Endothelial cell of umbilical vein (primary cell): ENCODE results near the gene TLE3. TPM values are rescaled to one million over a fixed set of nuclear protein-coding genes. Genes with fewer than 3 reads are reported as not detected.

ENCODE experiments used
- BruUV-seq: library from RNA; stranded (reverse); fragments of 400-500 nt; replicated peaks from 2 replicates; lab custom pipeline; 2021; lab: Mats Ljungman, UMichigan
- CTCF ChIA-PET: fragments of 300-600, 350-600 bp; sonication (Branson Sonifier 250); formaldehyde crosslinking; loops from one replicate; lab custom pipeline; 2021; ENCODE audit warnings: antibody characterized with exemption, inconsistent platforms; lab: Charles Lee
- POLR2A ChIA-PET: fragments of 300-600, 350-600 bp; sonication (Branson Sonifier 250); formaldehyde crosslinking; loops from one replicate; lab custom pipeline; 2021; ENCODE audit warnings: antibody characterized with exemption, inconsistent platforms; lab: Charles Lee
- DNase-seq: peaks from one replicate; pipeline ENCODE4 v3.0.0-alpha.2; 2011; ENCODE audit warnings: low read depth, low spot score
- FAIRE-seq: peaks from 2 replicates; lab custom pipeline; 2011; peaks lifted over from hg19 to GRCh38; lab: Jason Lieb, UNC
- H2AFZ ChIP-seq: 2 replicates; pipeline ENCODE4 v1.6.0; 2012; ENCODE audit warnings: low read depth, low read length, control low read depth, inconsistent platforms
- H3K27ac ChIP-seq: 2 replicates; pipeline ENCODE4 v1.5.1; 2011; ENCODE audit warnings: low read depth, mild to moderate bottlenecking, control low read depth, low read length, moderate library complexity; ENCODE audit not compliant: insufficient read depth
- H3K27me3 ChIP-seq, 2 experiments: 2 replicates each; pipeline versions ENCODE4 v1.6.0 to v1.6.1; 2011; ENCODE audit warnings: low read length in 2 of 2, mixed read lengths in 1 of 2; ENCODE audit not compliant: control insufficient read depth in 2 of 2, insufficient read depth in 2 of 2
- H3K36me3 ChIP-seq, 2 experiments: 2 replicates in 1 of 2; 3 replicates in 1 of 2; pipeline ENCODE4 v1.5.1; 2011; ENCODE audit warnings: low read length in 2 of 2, mild to moderate bottlenecking in 1 of 2, moderate library complexity in 1 of 2; ENCODE audit not compliant: control insufficient read depth in 2 of 2, insufficient read depth in 2 of 2; ENCODE audit errors: extremely low read depth in 1 of 2
- H3K4me1 ChIP-seq: 3 replicates; pipeline ENCODE4 v1.5.1; 2011; ENCODE audit warnings: mild to moderate bottlenecking, low read length; ENCODE audit not compliant: control insufficient read depth, insufficient read depth; ENCODE audit errors: extremely low read depth
- H3K4me2 ChIP-seq: 2 replicates; pipeline ENCODE4 v1.6.1; 2011; ENCODE audit warnings: low read length, control low read depth, mixed read lengths; ENCODE audit not compliant: insufficient read depth
- H3K4me3 ChIP-seq, 3 experiments: fragments of 200-600 bp in 1 of 3; sonication (generic), shearing (Covaris generic) in 1 of 3; replicated peaks in 1 of 3; 2 replicates each; pipeline ENCODE4 v1.5.1; 2011 to 2016; ENCODE audit warnings: control low read depth in 3 of 3, low read length in 3 of 3, mild to moderate bottlenecking in 2 of 3, inconsistent platforms in 1 of 3, low read depth in 1 of 3, moderate library complexity in 1 of 3; ENCODE audit not compliant: insufficient read depth in 1 of 3
- H3K79me2 ChIP-seq: 2 replicates; pipeline ENCODE4 v1.6.0; 2012; ENCODE audit warnings: low read length, inconsistent platforms; ENCODE audit not compliant: control insufficient read depth, insufficient read depth
- H3K9ac ChIP-seq: replicated peaks from 2 replicates; pipeline ENCODE3; 2011; ENCODE audit warnings: low read length, control low read depth; ENCODE audit not compliant: insufficient read depth; ENCODE audit errors: extremely low read depth
- H3K9me1 ChIP-seq: replicated peaks from 3 replicates; pipeline ENCODE4 v1.6.0; 2011; ENCODE audit warnings: mild to moderate bottlenecking, low read length; ENCODE audit not compliant: control insufficient read depth, insufficient read depth; ENCODE audit errors: extremely low read depth
- H3K9me3 ChIP-seq: replicated peaks from 2 replicates; pipeline ENCODE4 v1.5.1; 2012; ENCODE audit warnings: low read length, inconsistent platforms; ENCODE audit not compliant: control insufficient read depth, insufficient read depth
- H4K20me1 ChIP-seq: replicated peaks from 2 replicates; pipeline ENCODE3; 2011; ENCODE audit warnings: mild to moderate bottlenecking, low read length; ENCODE audit not compliant: control insufficient read depth, insufficient read depth; ENCODE audit errors: extremely low read depth
- EZH2 ChIP-seq: IDR thresholded peaks from 2 replicates; pipeline ENCODE4 v1.6.1; 2012; ENCODE audit warnings: borderline replicate concordance, low read depth, mild to moderate bottlenecking, moderate library complexity, low read length, inconsistent platforms; ENCODE audit not compliant: severe bottlenecking
- FOS ChIP-seq: IDR thresholded peaks from 2 replicates; pipeline ENCODE4 v1.6.1; 2011; ENCODE audit warnings: mild to moderate bottlenecking, low read length, moderate library complexity, borderline replicate concordance; ENCODE audit not compliant: insufficient read depth
- GATA2 ChIP-seq: IDR thresholded peaks from 2 replicates; pipeline ENCODE4 v1.7.0; 2011; ENCODE audit warnings: low read depth, mild to moderate bottlenecking, moderate library complexity, mixed read lengths, low read length; ENCODE audit not compliant: insufficient read length, insufficient read depth
- MYC ChIP-seq: IDR thresholded peaks from one replicate; pipeline ENCODE4 v1.6.1; 2011; ENCODE audit warnings: mild to moderate bottlenecking, low read depth, low read length
- POLR2A ChIP-seq: IDR thresholded peaks from 2 replicates; pipeline ENCODE4 v1.6.1; 2012; ENCODE audit warnings: low read depth, mild to moderate bottlenecking, control low read depth, low read length
- POLR2AphosphoS5 ChIP-seq: IDR thresholded peaks from 2 replicates; pipeline ENCODE4 v1.6.1; 2012; ENCODE audit warnings: low read depth, mild to moderate bottlenecking, control low read depth, low read length, moderate library complexity; ENCODE audit not compliant: insufficient read depth
- dilution Hi-C: fragments of 300-500 bp; cut with MboI; formaldehyde crosslinking; loops from one replicate; pipeline ENCODE4 v1.15.0; 2019; ENCODE audit warnings: low sequenced_read_pairs; ENCODE audit not compliant: extremely low pct_ligation_motif_present
- intact Hi-C: fragments of 100-400 bp; cut with micrococcal nuclease; formaldehyde crosslinking; loops from one replicate; pipeline ENCODE4 v1.10.0; 2022
- polyA plus RNA-seq, 4 experiments: library from polyadenylated mRNA; depleted of rRNA in 3 of 4; stranded (reverse) in 3 of 4; unstranded in 1 of 4; fragments of >200 nt; gene quantifications; 2 replicates each; pipeline versions ENCODE4 v1.2.1 to v1.2.3, GENCODE V29; 2011 to 2012; ENCODE audit warnings: missing spikeins in 1 of 4
- total RNA-seq: library from RNA; stranded (reverse); gene quantifications from 2 replicates; pipeline ENCODE4 v1.2.3, GENCODE V29; 2021
- TF ChIP-seq, protein P1 (sequence below), 2 donors: IDR thresholded peaks; 1 replicate in 1 of 2; 2 replicates in 1 of 2; pipeline ENCODE4 v1.5.1; 2011; ENCODE audit warnings: low read length in 2 of 2, mild to moderate bottlenecking in 2 of 2, moderate library complexity in 2 of 2, control low read depth in 1 of 2, inconsistent platforms in 1 of 2, low read depth in 1 of 2; ENCODE audit not compliant: insufficient read depth in 1 of 2; ENCODE audit errors: extremely low read depth in 1 of 2
- TF ChIP-seq, protein P2 (sequence below): IDR thresholded peaks from 2 replicates; pipeline ENCODE4 v1.6.1; 2011; ENCODE audit not compliant: insufficient read depth, insufficient read length

The TLE3 gene
- total and polyA plus RNA-seq, 2 donors (not counting 3 experiments of a cell fraction or from before 2014, with no cell fraction given), result 40.5 to 56.9 TPM

DNA sequence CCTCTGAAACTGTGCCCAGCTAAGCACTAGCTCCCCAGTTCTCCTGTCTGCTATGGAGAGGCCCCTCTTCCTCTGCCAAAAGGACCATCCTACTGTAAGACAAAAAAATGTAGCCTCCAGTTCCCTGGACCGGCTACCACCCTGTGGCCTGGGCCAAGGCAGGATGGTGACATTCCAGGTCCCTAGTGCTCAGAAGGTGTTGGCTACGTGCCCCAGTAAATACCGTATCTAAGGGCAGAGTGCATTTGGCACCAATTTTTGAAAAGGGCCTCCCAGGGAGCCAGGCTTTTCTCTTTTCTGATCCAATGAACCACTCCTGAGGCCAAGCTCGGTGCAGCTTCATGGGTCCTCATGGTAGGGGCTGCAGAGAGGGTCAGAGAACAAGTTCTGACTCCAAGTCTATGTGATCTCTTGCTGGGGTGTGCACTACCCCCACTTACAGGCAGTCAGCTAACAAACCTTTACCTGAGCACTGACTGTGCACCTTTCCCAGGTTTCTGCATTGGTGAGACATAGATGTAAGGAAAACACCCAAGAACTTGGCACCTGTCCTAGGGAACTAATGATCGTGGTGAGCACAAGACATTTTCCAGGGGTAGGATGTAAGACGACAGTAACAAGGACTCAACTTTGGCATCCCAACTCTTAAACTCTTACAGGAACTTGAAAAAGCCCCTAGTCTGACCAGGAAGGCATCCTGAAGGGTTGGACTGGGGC lies 32.6 kb downstream of the TLE3 start:
- peaks cover 9 to 59% of the 10 kb centered on the region in 2 experiments for H3K36me3 ChIP-seq
- TF ChIP-seq EZH2 (no peak), FOS (no peak), POLR2A (no peak), MYC (no peak), POLR2AphosphoS5 (no peak), GATA2 (no peak)
- TF ChIP-seq, protein P1, sequence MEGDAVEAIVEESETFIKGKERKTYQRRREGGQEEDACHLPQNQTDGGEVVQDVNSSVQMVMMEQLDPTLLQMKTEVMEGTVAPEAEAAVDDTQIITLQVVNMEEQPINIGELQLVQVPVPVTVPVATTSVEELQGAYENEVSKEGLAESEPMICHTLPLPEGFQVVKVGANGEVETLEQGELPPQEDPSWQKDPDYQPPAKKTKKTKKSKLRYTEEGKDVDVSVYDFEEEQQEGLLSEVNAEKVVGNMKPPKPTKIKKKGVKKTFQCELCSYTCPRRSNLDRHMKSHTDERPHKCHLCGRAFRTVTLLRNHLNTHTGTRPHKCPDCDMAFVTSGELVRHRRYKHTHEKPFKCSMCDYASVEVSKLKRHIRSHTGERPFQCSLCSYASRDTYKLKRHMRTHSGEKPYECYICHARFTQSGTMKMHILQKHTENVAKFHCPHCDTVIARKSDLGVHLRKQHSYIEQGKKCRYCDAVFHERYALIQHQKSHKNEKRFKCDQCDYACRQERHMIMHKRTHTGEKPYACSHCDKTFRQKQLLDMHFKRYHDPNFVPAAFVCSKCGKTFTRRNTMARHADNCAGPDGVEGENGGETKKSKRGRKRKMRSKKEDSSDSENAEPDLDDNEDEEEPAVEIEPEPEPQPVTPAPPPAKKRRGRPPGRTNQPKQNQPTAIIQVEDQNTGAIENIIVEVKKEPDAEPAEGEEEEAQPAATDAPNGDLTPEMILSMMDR (IDR thresholded peaks at IDR 0.05; ENCODE audit: extremely low read depth in 1 of 2, insufficient read depth in 1 of 2, low read depth in 1 of 2, low read length in 2 of 2), result no peak
- TF ChIP-seq, protein P2, sequence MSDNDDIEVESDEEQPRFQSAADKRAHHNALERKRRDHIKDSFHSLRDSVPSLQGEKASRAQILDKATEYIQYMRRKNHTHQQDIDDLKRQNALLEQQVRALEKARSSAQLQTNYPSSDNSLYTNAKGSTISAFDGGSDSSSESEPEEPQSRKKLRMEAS, result no peak
- DNase-seq (no peak), FAIRE-seq (no peak)
- H3K79me2 ChIP-seq, result peaks cover 6% of the 10 kb centered on the region
- no peak overlapping the region for H3K9ac ChIP-seq
- no TSS peak for BruUV-seq
- H3K9me3 ChIP-seq, result no peaks in the 10 kb centered on the region
- no peak overlapping the region for H2AFZ ChIP-seq
- H3K27me3 ChIP-seq, result no peaks in the 10 kb centered on the region
- no peak overlapping the region for H3K4me2 ChIP-seq
- H3K27ac ChIP-seq, result no peak overlapping the region
- ChIA-PET POLR2A (no interaction called here), CTCF (interaction anchor here (0.7 kb wide), 1 partner anchor 410 kb away, joined by 3 read pairs; no protein-coding TSS in a partner anchor)
- intact Hi-C loops, result no loop called here
- H3K9me1 ChIP-seq, result no peaks in the 10 kb centered on the region
- H3K4me1 ChIP-seq, result peaks cover 6% of the 10 kb centered on the region
- H4K20me1 ChIP-seq, result no peaks in the 10 kb centered on the region
- H3K4me3 ChIP-seq, result no peak overlapping the region
- dilution Hi-C loops, result no loop called here
